HG02852 (cell line): Measurements from ENCODE around the gene UBE2R2.
"Not testable (repeated sequence)": the region's sequence is repeated elsewhere in the genome, so short reads cannot be mapped to it uniquely, and the experiment has no call there.

Experiments
- ATAC-seq: cut with Tn5 transposase; IDR thresholded peaks from one replicate; pipeline ENCODE4 v1.9.1; 2021; ENCODE audit warnings: mild to moderate bottlenecking, moderate library complexity; ENCODE audit not compliant: unreplicated experiment

Gene UBE2R2

GRCh38 chr9:33836261-33836660 is 19.3 kb downstream of the UBE2R2 start:
- ATAC-seq = peak; percentile 61

- no peak for ATAC-seq
Observed at GRCh38 chr9:33837138-33837537, 20.2 kb downstream of the UBE2R2 start.

- no peak for ATAC-seq
Observed at GRCh38 chr9:33840381-33840780, 23.4 kb downstream of the UBE2R2 start.

GRCh38 chr9:33843312-33843961 is 26.5 kb downstream of the UBE2R2 start:
- no peak for ATAC-seq

GRCh38 chr9:33846231-33846630 is 29.3 kb downstream of the UBE2R2 start:
- ATAC-seq = no peak

GRCh38 chr9:33847894-33848205 is 30.9 kb downstream of the UBE2R2 start:
- ATAC-seq = not testable (repeated sequence)

- no peak for ATAC-seq
Observed at GRCh38 chr9:33850267-33850629, 33.3 kb downstream of the UBE2R2 start.

GRCh38 chr9:33850677-33851076 is 33.7 kb downstream of the UBE2R2 start:
- no peak for ATAC-seq

- ATAC-seq = no peak
Observed at GRCh38 chr9:33851301-33851700, 34.3 kb downstream of the UBE2R2 start.

GRCh38 chr9:33852216-33852826 is 35.4 kb downstream of the UBE2R2 start:
- no peak for ATAC-seq

GRCh38 chr9:33856247-33856646 is 39.3 kb downstream of the UBE2R2 start:
- ATAC-seq = no peak

- no peak for ATAC-seq
Observed at GRCh38 chr9:33858423-33858822, 41.5 kb downstream of the UBE2R2 start.

- no peak for ATAC-seq
Observed at GRCh38 chr9:33860200-33860871, 43.4 kb downstream of the UBE2R2 start.

GRCh38 chr9:33861917-33862453 is 45.0 kb downstream of the UBE2R2 start:
- no peak for ATAC-seq

- not testable (repeated sequence) for ATAC-seq
Observed at GRCh38 chr9:33863027-33863426, 46.1 kb downstream of the UBE2R2 start.

GRCh38 chr9:33867747-33868439 is 50.9 kb downstream of the UBE2R2 start:
- ATAC-seq = no peak

- ATAC-seq = no peak
Observed at GRCh38 chr9:33868440-33868973, 51.5 kb downstream of the UBE2R2 start.

- not testable (repeated sequence) for ATAC-seq
Observed at GRCh38 chr9:33869243-33869642, 52.3 kb downstream of the UBE2R2 start.

GRCh38 chr9:33877727-33878489 is 60.9 kb downstream of the UBE2R2 start:
- ATAC-seq = no peak

GRCh38 chr9:33878691-33879366 is 61.9 kb downstream of the UBE2R2 start:
- ATAC-seq = no peak
